Ascending aorta (tissue), 2 donors: Measurements from ENCODE around the gene CEP192. TPM values are rescaled to one million over a fixed set of nuclear protein-coding genes. Genes with fewer than 3 reads are reported as not detected.

Source experiments
- DNase-seq, 2 donors: peaks; one replicate each; pipeline ENCODE4 v3.0.0-alpha.2; 2019; ENCODE audit warnings: low spot score in 2 of 2
- H3K27ac ChIP-seq, 2 donors: fragments of 200-600 bp; sonication (generic); one replicate each; pipeline ENCODE4 v1.5.1; 2016 to 2017; ENCODE audit warnings: mild to moderate bottlenecking in 1 of 2
- H3K27me3 ChIP-seq: fragments of 200-600 bp; sonication (generic); one replicate; pipeline ENCODE4 v1.5.1; 2017
- H3K36me3 ChIP-seq, 2 donors: fragments of 200-600 bp; sonication (generic); one replicate each; pipeline ENCODE4 v1.5.1; 2016
- H3K4me1 ChIP-seq, 2 donors: fragments of 200-600 bp; sonication (generic); one replicate each; pipeline ENCODE4 v1.5.1; 2016 to 2017; ENCODE audit warnings: mild to moderate bottlenecking in 1 of 2
- H3K4me3 ChIP-seq, 2 donors: fragments of 200-600 bp; sonication (generic); one replicate each; pipeline ENCODE4 v1.5.1; 2016 to 2017; ENCODE audit warnings: mild to moderate bottlenecking in 1 of 2
- H3K9me3 ChIP-seq, 2 donors: fragments of 200-600 bp; sonication (generic); one replicate each; pipeline ENCODE4 v1.5.1; 2016
- CTCF ChIP-seq, 3 experiments: fragments of 200-600 bp in 2 of 3; fragments of 450-650 bp in 1 of 3; sonication (generic) in 2 of 3; IDR thresholded peaks; one replicate each; pipeline ENCODE4 v1.5.1; 2016 to 2019; ENCODE audit warnings: antibody characterized with exemption in 3 of 3, mild to moderate bottlenecking in 1 of 3, moderate library complexity in 1 of 3
- intact Hi-C: fragments of 100-400 bp; cut with DNase I; formaldehyde crosslinking; loops from one replicate; pipeline ENCODE4 v1.15.1; 2023
- total RNA-seq: library from RNA; depleted of rRNA; stranded (reverse); fragments of >200 nt; gene quantifications from one replicate; pipeline ENCODE4 v1.1.0, GENCODE V29; 2016

Gene CEP192
- total RNA-seq, 1 donor from 2014 or later = 3.1 TPM

- TF ChIP-seq CTCF (IDR thresholded peaks at IDR 0.05) = no peak
- no peak for DNase-seq
- H3K9me3 ChIP-seq = no peaks in the 10 kb centered on the region
- H3K27ac ChIP-seq = no peak overlapping the region
- no peaks in the 10 kb centered on the region for H3K27me3 ChIP-seq
- no peaks in the 10 kb centered on the region for H3K4me1 ChIP-seq
- intact Hi-C loops = no loop called here
- no peak overlapping the region for H3K4me3 ChIP-seq
- peaks cover 10 to 37% of the 10 kb centered on the region in 2 donors for H3K36me3 ChIP-seq
Observed at GRCh38 chr18:13032173-13032572, 41.0 kb downstream of the CEP192 start.

GRCh38 chr18:13035249-13035914, 44.2 kb downstream of the CEP192 start:
- peaks cover 6 to 12% of the 10 kb centered on the region in 2 donors for H3K36me3 ChIP-seq
- no peak for DNase-seq
- no peak overlapping the region for H3K4me3 ChIP-seq
- no peaks in the 10 kb centered on the region for H3K9me3 ChIP-seq
- no peak for TF ChIP-seq CTCF (IDR thresholded peaks at IDR 0.05)
- no peak overlapping the region for H3K27ac ChIP-seq
- H3K27me3 ChIP-seq = no peaks in the 10 kb centered on the region
- no peaks in the 10 kb centered on the region for H3K4me1 ChIP-seq
- intact Hi-C loops = no loop called here

- TF ChIP-seq CTCF (IDR thresholded peaks at IDR 0.05) = no peak
- Histone ChIP-seq H3K4me1 (no peaks in the 10 kb centered on the region), H3K9me3 (no peaks in the 10 kb centered on the region), H3K27ac (no peak overlapping the region), H3K4me3 (no peak overlapping the region), H3K27me3 (no peaks in the 10 kb centered on the region), H3K36me3 (peaks cover 3 to 9% of the 10 kb centered on the region in 2 donors)
- intact Hi-C loops = no loop called here
- no peak for DNase-seq
Observed at GRCh38 chr18:13036622-13037320, 45.6 kb downstream of the CEP192 start.

- intact Hi-C loops = no loop called here
- H3K4me1 ChIP-seq = no peaks in the 10 kb centered on the region
- no peak for TF ChIP-seq CTCF (IDR thresholded peaks at IDR 0.05)
- no peak overlapping the region for H3K27ac ChIP-seq
- H3K4me3 ChIP-seq = no peak overlapping the region
- DNase-seq = no peak
- no peaks in the 10 kb centered on the region for H3K27me3 ChIP-seq
- peaks cover 0 to 9% of the 10 kb centered on the region in 2 donors for H3K36me3 ChIP-seq
- no peaks in the 10 kb centered on the region for H3K9me3 ChIP-seq
Observed at GRCh38 chr18:13039806-13040205, 48.6 kb downstream of the CEP192 start.

- H3K4me3 ChIP-seq = no peak overlapping the region
- no peaks in the 10 kb centered on the region for H3K27me3 ChIP-seq
- H3K9me3 ChIP-seq = no peaks in the 10 kb centered on the region
- no peak overlapping the region for H3K27ac ChIP-seq
- intact Hi-C loops = no loop called here
- H3K36me3 ChIP-seq = peaks cover 0 to 18% of the 10 kb centered on the region in 2 donors
- TF ChIP-seq CTCF (IDR thresholded peaks at IDR 0.05) = no peak
- no peak for DNase-seq
- no peaks in the 10 kb centered on the region for H3K4me1 ChIP-seq
Observed at GRCh38 chr18:13043066-13043465, 51.9 kb downstream of the CEP192 start.
